Esophagus muscularis mucosa (tissue), 4 donors: ENCODE measurements around the gene PLA2G4F. TPM values are rescaled to one million over a fixed set of nuclear protein-coding genes. Genes with fewer than 3 reads are reported as not detected.

ENCODE experiments used
- DNase-seq: peaks from one replicate; pipeline ENCODE4 v3.0.0-alpha.2; 2017; ENCODE audit errors: extremely low spot score
- H3K27ac ChIP-seq, 4 donors: fragments of 200-600 bp; sonication (generic); replicated peaks in 1 of 4; 1 replicate in 3 of 4; 2 replicates in 1 of 4; pipeline ENCODE4 v1.5.1; 2016 to 2019; ENCODE audit warnings: mild to moderate bottlenecking in 1 of 4
- H3K27me3 ChIP-seq, 4 donors: fragments of 200-600 bp; sonication (generic); one replicate each; pipeline versions ENCODE4 v1.5.1 to v1.6.0; 2016 to 2019
- H3K36me3 ChIP-seq, 4 donors: fragments of 200-600 bp; sonication (generic); one replicate each; pipeline ENCODE4 v1.5.1; 2016 to 2019
- H3K4me1 ChIP-seq, 4 donors: fragments of 200-600 bp; sonication (generic); one replicate each; pipeline ENCODE4 v1.5.1; 2016 to 2019
- H3K4me3 ChIP-seq, 4 donors: fragments of 200-600 bp; sonication (generic); 1 replicate in 2 of 4; 2 replicates in 2 of 4; pipeline ENCODE4 v1.5.1; 2016 to 2019; ENCODE audit warnings: mild to moderate bottlenecking in 4 of 4, moderate library complexity in 1 of 4
- H3K9me3 ChIP-seq, 4 donors: fragments of 200-600 bp; sonication (generic); 1 replicate in 3 of 4; 2 replicates in 1 of 4; pipeline ENCODE4 v1.5.1; 2016 to 2019
- CTCF ChIP-seq, 3 experiments: fragments of 200-600 bp in 2 of 3; fragments of 450-650 bp in 1 of 3; sonication (generic) in 2 of 3; IDR thresholded peaks; one replicate each; pipeline ENCODE4 v1.5.1; 2017 to 2019; ENCODE audit warnings: antibody characterized with exemption in 3 of 3, mild to moderate bottlenecking in 2 of 3, moderate library complexity in 1 of 3
- EP300 ChIP-seq: sonication (generic); formaldehyde crosslinking; IDR thresholded peaks from one replicate; pipeline ENCODE4 v1.6.1; 2017; ENCODE audit warnings: antibody characterized with exemption
- POLR2A ChIP-seq: fragments of 450-650 bp; IDR thresholded peaks from one replicate; pipeline ENCODE4 v1.6.1; 2017; ENCODE audit warnings: antibody characterized with exemption, moderate library complexity, mild to moderate bottlenecking, low read depth
- POLR2AphosphoS5 ChIP-seq, 2 donors: sonication (generic); formaldehyde crosslinking; IDR thresholded peaks; one replicate each; pipeline ENCODE4 v1.6.1; 2017; ENCODE audit warnings: antibody characterized with exemption in 2 of 2
- WGBS: methylation state at CpG from one replicate; pipeline ENCODE4 v1.1.5; 2018; 5-methylcytosine and 5-hydroxymethylcytosine counted together
- intact Hi-C: fragments of 100-400 bp; cut with DNase I; formaldehyde crosslinking; loops from one replicate; pipeline ENCODE4 v1.15.1; 2023
- total RNA-seq, 4 donors: library from RNA; depleted of rRNA; stranded (reverse); fragments of >200 nt; gene quantifications; one replicate each; pipeline versions ENCODE4 v1.1.0 to v1.2.1, GENCODE V29; 2016

Gene PLA2G4F
- total RNA-seq, 4 donors from 2014 or later, result 0.11 TPM; not detected in 3

DNA sequence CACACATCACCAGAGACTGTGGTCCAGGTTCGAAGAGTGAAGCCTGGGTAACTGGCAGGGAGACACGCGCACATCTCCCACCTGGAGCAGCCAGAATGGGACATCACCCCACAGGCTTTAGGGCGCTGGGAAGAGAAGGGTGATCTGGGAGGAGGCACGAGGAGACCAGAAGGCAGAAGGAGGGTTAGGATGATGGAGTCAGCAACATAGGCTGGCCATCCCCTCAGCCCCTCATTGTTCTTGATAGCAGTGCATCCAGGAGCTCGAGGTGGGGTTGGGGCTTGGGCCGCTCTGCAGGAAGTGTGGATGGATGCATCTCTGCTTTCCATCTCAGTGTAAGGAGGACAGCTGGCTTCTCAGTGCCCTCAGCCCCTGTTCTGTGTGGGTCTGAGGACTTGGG, 15.2 kb downstream of the PLA2G4F start:
- Histone ChIP-seq H3K27me3 (peaks cover 0 to 13% (median 0%) of the 10 kb centered on the region in 4 donors), H3K36me3 (no peaks in the 10 kb centered on the region), H3K9me3 (no peaks in the 10 kb centered on the region), H3K27ac (no peak overlapping the region), H3K4me3 (no peak overlapping the region), H3K4me1 (no peaks in the 10 kb centered on the region)
- DNase-seq, result no peak
- intact Hi-C loops, result loop anchor here (10.0 kb wide), 1 partner anchor 56 kb away; no protein-coding TSS in a partner anchor
- WGBS, result 87% methylated on average over 7 of the region's 7 CpGs
- no peak for TF ChIP-seq POLR2AphosphoS5 (IDR thresholded peaks at IDR 0.05)
- TF ChIP-seq CTCF (IDR thresholded peaks at IDR 0.05), result no peak
- TF ChIP-seq POLR2A, result no peak
- no peak for TF ChIP-seq EP300

GRCh38 chr15:42140383-42141070, 15.9 kb downstream of the PLA2G4F start:
- Histone ChIP-seq H3K9me3 (no peaks in the 10 kb centered on the region), H3K4me3 (no peak overlapping the region), H3K4me1 (no peaks in the 10 kb centered on the region), H3K27ac (no peak overlapping the region), H3K36me3 (no peaks in the 10 kb centered on the region), H3K27me3 (peaks cover 0 to 7% (median 0%) of the 10 kb centered on the region in 4 donors)
- intact Hi-C loops, result loop anchor here (10.0 kb wide), 1 partner anchor 56 kb away; no protein-coding TSS in a partner anchor
- WGBS, result 82% methylated on average over 8 of the region's 8 CpGs
- no peak for DNase-seq
- TF ChIP-seq CTCF (IDR thresholded peaks at IDR 0.05), result no peak
- no peak for TF ChIP-seq POLR2A
- TF ChIP-seq POLR2AphosphoS5 (IDR thresholded peaks at IDR 0.05), result no peak
- TF ChIP-seq EP300, result no peak

GRCh38 chr15:42139596-42139995, 16.8 kb downstream of the PLA2G4F start:
- no peak for DNase-seq
- TF ChIP-seq EP300, result no peak
- no peak for TF ChIP-seq CTCF (IDR thresholded peaks at IDR 0.05)
- TF ChIP-seq POLR2AphosphoS5 (IDR thresholded peaks at IDR 0.05), result no peak
- 81% methylated on average over 6 of the region's 6 CpGs for WGBS
- Histone ChIP-seq H3K27ac (no peak overlapping the region), H3K4me3 (no peak overlapping the region), H3K9me3 (no peaks in the 10 kb centered on the region), H3K4me1 (no peaks in the 10 kb centered on the region), H3K36me3 (no peaks in the 10 kb centered on the region), H3K27me3 (no peaks in the 10 kb centered on the region)
- intact Hi-C loops, result no loop called here

GRCh38 chr15:42138968-42139386, 17.5 kb downstream of the PLA2G4F start:
- Histone ChIP-seq H3K27me3 (no peaks in the 10 kb centered on the region), H3K4me1 (no peaks in the 10 kb centered on the region), H3K4me3 (no peak overlapping the region), H3K9me3 (no peaks in the 10 kb centered on the region), H3K36me3 (no peaks in the 10 kb centered on the region), H3K27ac (no peak overlapping the region)
- 38% methylated on average over 2 of the region's 3 CpGs for WGBS
- intact Hi-C loops, result no loop called here
- TF ChIP-seq EP300, result no peak
- TF ChIP-seq POLR2A, result no peak
- TF ChIP-seq POLR2AphosphoS5 (IDR thresholded peaks at IDR 0.05), result no peak
- no peak for TF ChIP-seq CTCF (IDR thresholded peaks at IDR 0.05)
- DNase-seq, result no peak

DNA sequence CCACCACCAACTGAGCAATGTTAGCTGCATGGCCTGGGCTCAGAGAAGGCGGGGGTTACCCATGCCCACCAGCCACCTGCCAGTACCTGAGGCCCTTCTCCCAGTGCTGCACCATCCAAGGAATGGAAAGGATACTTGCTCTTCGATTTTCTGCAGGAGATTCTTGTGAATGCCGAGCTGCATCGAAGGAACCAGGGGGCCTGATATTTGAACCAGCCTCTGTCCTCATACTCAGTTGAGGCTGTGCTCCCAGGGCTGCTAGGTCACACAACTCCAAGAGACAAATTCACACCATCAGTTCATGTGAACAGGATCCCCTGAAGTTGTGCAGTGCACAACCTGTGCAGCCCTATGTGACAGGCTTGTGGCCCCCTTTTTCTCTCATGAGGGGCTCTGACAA, 18.0 kb downstream of the PLA2G4F start:
- no peak for DNase-seq
- no peaks in the 10 kb centered on the region for H3K4me1 ChIP-seq
- no peaks in the 10 kb centered on the region for H3K27me3 ChIP-seq
- H3K27ac ChIP-seq, result no peak overlapping the region
- no peaks in the 10 kb centered on the region for H3K9me3 ChIP-seq
- no peaks in the 10 kb centered on the region for H3K36me3 ChIP-seq
- H3K4me3 ChIP-seq, result no peak overlapping the region
- intact Hi-C loops, result no loop called here
- 88% methylated on average over 4 of the region's 4 CpGs for WGBS
- TF ChIP-seq POLR2A, result no peak
- TF ChIP-seq POLR2AphosphoS5 (IDR thresholded peaks at IDR 0.05), result no peak
- TF ChIP-seq CTCF (IDR thresholded peaks at IDR 0.05), result no peak
- no peak for TF ChIP-seq EP300
